ENCODE measurements around the gene MYO18A.

MYO18A gene

DNA sequence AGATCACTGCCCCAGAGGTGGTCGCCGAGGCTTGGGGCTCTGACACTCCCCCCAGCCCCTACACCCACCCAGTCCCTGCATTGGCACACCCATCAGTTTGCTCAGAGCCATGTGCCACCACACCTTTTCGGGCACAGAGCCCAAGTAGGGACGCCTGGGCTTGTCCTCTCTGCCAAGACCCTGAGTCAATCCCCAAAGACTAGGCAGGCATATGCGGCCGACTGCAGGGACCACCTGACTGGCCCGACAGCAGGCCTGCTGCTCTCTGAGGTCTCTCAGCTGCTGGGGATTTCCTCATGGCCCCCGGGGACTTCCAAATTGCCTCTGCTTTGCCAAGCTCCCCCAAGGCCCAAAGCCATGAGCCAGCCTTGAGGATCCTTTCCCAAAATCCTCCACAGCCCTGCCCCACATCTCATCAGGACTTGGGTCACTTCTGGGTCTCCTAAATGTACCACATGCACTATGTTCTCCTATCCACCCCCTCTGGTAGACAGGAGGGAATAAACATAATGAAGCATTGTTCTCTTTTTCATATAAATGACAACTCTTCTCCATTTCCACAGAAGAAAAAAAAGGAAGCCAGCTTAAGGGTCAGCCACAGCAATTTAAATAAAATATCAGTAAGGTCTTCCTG lies 30.6 kb downstream of the MYO18A start:
- TF ChIP-seq GATA3 (IDR thresholded peaks at IDR 0.05; ENCODE audit: low read depth, low read length) (no peak), GATA2 (IDR thresholded peaks at IDR 0.05; ENCODE audit: low read depth, low read length) (no peak)

DNA sequence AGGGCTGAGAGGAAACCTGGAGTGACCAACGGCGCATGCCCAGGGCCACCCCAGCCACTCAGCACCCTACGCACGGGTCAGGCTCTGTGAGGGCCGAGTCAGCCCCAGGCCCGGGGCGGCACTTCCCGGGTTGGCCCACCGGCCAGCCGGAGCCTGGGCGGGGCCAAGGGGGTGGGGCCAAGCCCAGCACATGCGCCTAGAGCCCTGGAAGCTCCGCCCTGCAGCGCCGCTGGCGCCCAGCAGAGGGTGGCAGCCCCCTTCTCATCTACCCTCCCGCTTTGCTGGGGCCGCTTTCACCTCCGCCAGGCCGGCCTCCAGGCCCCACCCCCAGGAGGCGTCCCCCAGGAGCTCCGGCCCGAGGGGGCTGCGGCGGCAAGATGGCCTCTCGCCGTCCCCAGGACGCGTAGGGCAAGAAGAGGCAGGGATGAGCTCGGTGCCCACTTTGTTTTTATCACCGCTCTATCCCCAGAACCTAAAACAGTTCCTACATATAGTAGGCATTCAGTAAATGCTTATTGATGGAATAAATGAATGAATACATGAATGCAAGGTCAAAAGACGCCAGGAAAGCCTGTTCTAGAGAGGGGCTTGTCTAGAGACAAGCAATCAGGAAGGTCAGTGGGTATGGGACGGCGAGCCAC lies 31.3 kb downstream of the MYO18A start:
- TF ChIP-seq GATA3 (IDR thresholded peaks at IDR 0.05; ENCODE audit: low read depth, low read length) (no peak), GATA2 (IDR thresholded peaks at IDR 0.05; ENCODE audit: low read depth, low read length) (no peak)

DNA sequence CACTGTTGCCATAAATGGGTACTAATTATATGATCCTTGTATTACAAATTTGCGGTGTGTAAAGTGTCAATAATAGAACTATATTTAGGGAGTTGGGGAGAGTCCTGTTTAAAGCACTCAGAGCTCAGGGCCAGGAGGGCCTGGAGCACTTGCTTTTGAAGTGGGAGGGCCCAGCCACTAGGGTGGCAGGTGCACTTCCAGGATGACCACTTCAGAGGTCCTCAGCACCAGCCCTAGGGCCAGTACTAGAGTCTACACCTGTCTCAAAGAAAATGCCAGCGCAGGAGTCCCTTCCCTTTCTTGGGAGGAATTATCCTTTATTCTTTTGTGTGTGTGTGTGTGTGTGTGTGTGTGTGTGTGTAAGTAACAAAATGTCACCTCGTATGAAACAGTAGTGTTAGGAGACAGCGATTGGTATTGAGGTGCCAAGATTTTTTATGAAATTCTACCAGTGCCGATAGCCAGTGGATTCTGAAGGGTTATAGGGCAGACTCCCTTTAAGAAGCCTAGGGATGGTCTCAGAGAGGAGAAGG lies 31.9 kb downstream of the MYO18A start:
- TF ChIP-seq GATA2 (IDR thresholded peaks at IDR 0.05; ENCODE audit: low read depth, low read length) (no peak), GATA3 (IDR thresholded peaks at IDR 0.05; ENCODE audit: low read depth, low read length) (no peak)

DNA sequence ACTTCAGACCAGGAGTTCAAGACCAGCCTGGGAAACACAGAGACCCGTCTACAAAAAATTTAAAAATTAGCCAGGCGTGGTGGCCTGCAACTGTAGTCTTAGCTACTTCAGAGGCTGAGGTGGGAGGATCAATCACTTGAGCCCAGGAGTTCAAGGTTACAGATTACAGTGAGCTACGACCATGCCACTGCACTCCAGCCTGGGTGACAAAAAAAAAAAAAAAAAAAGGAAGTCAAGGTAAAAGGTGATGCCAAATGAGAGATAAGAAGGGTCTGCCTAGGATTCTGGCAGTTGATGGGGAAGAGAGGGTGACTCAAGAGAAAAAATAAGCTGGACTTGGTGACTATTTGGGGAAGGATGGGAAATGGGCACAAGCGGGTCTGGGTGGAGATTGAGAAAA lies 32.5 kb downstream of the MYO18A start:
- no peak for TF ChIP-seq GATA2 (IDR thresholded peaks at IDR 0.05; ENCODE audit: low read depth, low read length)
- no peak for TF ChIP-seq GATA3 (IDR thresholded peaks at IDR 0.05; ENCODE audit: low read depth, low read length)

GRCh38 chr17:29146369-29146972 lies 33.7 kb downstream of the MYO18A start:
- TF ChIP-seq GATA3 (IDR thresholded peaks at IDR 0.05; ENCODE audit: low read depth, low read length) (no peak), GATA2 (IDR thresholded peaks at IDR 0.05; ENCODE audit: low read depth, low read length) (no peak)

GRCh38 chr17:29145289-29146073 lies 34.7 kb downstream of the MYO18A start:
- TF ChIP-seq GATA2 (IDR thresholded peaks at IDR 0.05; ENCODE audit: low read depth, low read length) (peak; percentile 16; the same call in 1 of the 2 replicates), GATA3 (IDR thresholded peaks at IDR 0.05; ENCODE audit: low read depth, low read length) (no peak)

- TF ChIP-seq GATA2 (IDR thresholded peaks at IDR 0.05; ENCODE audit: low read depth, low read length): no peak
These were observed 36.3 kb downstream of the MYO18A start for GRCh38 chr17:29143894-29144293.

- TF ChIP-seq GATA2 (IDR thresholded peaks at IDR 0.05; ENCODE audit: low read depth, low read length) (no peak), GATA3 (IDR thresholded peaks at IDR 0.05; ENCODE audit: low read depth, low read length) (no peak)
These were observed 38.7 kb downstream of the MYO18A start for GRCh38 chr17:29141514-29141876.

DNA sequence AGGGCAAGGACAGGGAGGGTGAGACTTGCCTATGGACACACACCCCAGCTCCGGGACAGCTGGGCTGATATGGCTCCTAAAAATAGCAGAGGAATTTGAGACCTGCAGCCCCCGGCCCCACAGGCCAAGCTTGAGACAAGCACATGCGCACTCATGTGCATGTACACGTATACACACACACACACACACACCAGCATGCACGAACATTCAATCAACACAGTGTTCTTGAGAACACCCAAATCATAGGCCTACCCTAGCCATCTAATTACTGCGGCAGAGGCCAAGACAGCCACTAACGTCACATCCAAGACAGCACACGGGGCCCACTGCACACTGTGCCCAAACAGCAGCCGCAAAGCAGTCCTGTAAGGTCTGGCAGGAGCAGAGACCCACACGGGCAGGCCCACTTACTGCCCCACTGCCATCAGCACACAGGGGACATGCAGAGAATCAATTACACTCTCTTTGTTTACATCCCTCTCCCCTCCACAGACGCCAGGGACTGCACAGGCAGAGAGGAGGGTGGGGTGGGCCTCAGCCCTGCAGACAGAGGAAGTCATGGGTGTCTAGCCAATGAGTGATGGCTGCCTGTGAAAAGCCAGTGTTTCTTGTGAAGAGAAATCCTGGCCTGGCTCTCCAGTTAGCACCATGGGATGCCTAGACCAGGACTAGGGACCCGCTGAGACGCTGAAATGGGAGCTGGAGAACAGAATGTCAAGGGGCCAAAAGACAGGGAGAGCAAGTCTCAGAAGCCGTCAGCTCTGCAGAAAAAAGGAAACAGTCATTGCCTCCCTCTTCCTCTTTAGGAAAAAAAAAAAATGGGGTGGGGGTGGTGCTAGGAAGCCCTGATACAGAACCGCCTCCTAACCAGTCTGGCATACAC lies 39.3 kb downstream of the MYO18A start:
- TF ChIP-seq GATA2 (IDR thresholded peaks at IDR 0.05; ENCODE audit: low read depth, low read length) (no peak), GATA3 (IDR thresholded peaks at IDR 0.05; ENCODE audit: low read depth, low read length) (no peak)

DNA sequence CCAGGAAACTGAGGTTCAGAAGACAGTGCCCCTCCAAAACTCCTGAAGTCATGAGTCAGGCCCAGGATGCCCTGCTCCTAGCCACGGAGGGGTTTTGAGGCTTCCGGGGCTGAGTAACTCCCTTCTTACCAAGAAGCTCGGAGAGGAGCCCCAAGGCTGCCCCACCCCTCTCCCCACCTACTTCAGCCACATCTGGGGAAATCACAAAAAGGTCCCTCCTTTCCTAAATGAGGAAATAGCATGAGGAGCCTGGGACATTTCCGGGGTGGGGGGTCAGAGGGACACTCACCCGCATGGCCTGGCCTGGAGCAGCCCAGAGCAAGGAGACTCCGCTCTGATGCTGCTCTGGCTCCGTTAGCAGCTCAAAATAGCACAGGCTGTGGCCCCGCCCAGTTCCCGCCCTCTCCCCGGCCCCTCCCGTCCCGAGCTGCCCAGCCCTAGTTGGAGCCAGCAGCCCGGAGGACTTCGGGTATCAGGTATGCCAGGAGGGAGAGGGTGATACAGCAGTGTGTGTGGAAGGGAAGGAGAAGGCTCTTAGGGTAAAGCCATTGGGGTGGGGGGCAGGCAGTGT lies 40.1 kb downstream of the MYO18A start:
- TF ChIP-seq GATA3 (IDR thresholded peaks at IDR 0.05; ENCODE audit: low read depth, low read length) (no peak), GATA2 (IDR thresholded peaks at IDR 0.05; ENCODE audit: low read depth, low read length) (no peak)

DNA sequence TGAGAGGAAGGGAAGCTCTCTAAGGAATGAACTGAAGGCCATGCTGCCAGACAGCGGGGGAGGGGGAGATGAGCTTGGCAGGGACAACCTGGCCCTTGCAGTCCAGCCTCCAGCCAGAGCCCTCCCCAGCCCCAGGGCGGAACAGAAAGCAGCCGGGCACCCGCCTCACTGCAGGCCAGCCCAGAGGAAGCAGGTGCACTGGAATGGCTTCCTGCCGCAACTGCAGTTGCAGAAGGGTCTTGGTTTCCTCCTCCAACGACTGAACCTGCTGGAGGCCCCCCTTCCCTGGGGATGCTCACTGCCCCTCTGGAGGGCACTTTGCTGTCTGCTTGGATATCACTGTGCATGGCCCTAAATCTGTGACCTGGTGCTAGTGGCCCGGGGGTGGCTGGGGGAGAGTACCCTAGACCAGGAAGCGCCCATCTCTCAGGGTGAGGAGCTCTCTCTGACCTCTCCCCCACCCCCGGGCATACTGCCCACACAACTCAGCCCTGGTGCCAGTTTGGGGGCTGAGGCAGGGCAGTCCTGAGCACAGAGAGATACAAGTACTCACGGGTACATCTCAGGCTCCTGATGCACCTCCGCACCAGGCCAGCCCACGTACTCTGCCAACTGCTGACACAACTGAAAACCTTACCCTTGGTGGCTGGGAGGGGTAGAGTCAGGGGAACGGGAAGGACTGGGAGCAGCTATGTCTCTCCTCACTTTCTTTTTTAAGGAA lies 41.1 kb downstream of the MYO18A start:
- TF ChIP-seq GATA3 (IDR thresholded peaks at IDR 0.05; ENCODE audit: low read depth, low read length): no peak
- no peak for TF ChIP-seq GATA2 (IDR thresholded peaks at IDR 0.05; ENCODE audit: low read depth, low read length)

- no peak for TF ChIP-seq GATA2 (IDR thresholded peaks at IDR 0.05; ENCODE audit: low read depth, low read length)
- no peak for TF ChIP-seq GATA3 (IDR thresholded peaks at IDR 0.05; ENCODE audit: low read depth, low read length)
These were observed 41.8 kb downstream of the MYO18A start for GRCh38 chr17:29138184-29138955.

Data from SH-SY5Y (cell line).